Left lung (tissue), 10 donors: ENCODE data around the gene ZC3H4. TPM values are rescaled to one million over a fixed set of nuclear protein-coding genes. Genes with fewer than 3 reads are reported as not detected.
A peak's percentile ranks its signal among the peaks of the same experiment; 100 is the strongest.
"Not testable (repeated sequence)": the region's sequence is repeated elsewhere in the genome, so short reads cannot be mapped to it uniquely, and the experiment has no call there.

Experiments used
- ATAC-seq: fragments of 200-7000 bp; cut with Tn5 transposase; one replicate; pipeline ENCODE4 v1.9.1; 2020; ENCODE audit warnings: moderate library complexity
- DNase-seq, 4 donors: peaks; one replicate each; pipeline ENCODE4 v3.0.0-alpha.2; 2013 to 2020
- H3K27ac ChIP-seq, 2 donors: fragments of 200-600 bp; sonication (generic) in 1 of 2; one replicate each; pipeline versions ENCODE4 v1.5.0 to v1.8.0; 2020 to 2021
- H3K27me3 ChIP-seq, 2 donors: fragments of 200-600 bp; sonication (generic) in 1 of 2; one replicate each; pipeline versions ENCODE4 v1.5.0 to v1.8.0; 2020 to 2021
- H3K36me3 ChIP-seq, 2 donors: fragments of 200-600 bp; sonication (generic) in 1 of 2; one replicate each; pipeline versions ENCODE4 v1.5.0 to v1.8.0; 2020 to 2021
- H3K4me1 ChIP-seq, 2 donors: fragments of 200-600 bp; one replicate each; pipeline ENCODE4 v1.8.0; 2021
- H3K4me3 ChIP-seq, 2 donors: fragments of 200-600 bp; sonication (generic) in 1 of 2; one replicate each; pipeline versions ENCODE4 v1.5.0 to v1.8.0; 2020 to 2021; ENCODE audit warnings: mild to moderate bottlenecking in 1 of 2
- H3K9me3 ChIP-seq, 2 donors: fragments of 200-600 bp; sonication (generic) in 1 of 2; one replicate each; pipeline versions ENCODE4 v1.5.0 to v1.8.0; 2020 to 2021
- CTCF ChIP-seq, 2 donors: fragments of 200-600 bp; sonication (generic) in 1 of 2; IDR thresholded peaks; one replicate each; pipeline versions ENCODE4 v1.5.0 to v1.8.0; 2021; ENCODE audit warnings: antibody characterized with exemption in 2 of 2
- intact Hi-C, 2 donors: fragments of 100-400 bp; cut with DNase I; formaldehyde crosslinking; loops; one replicate each; pipeline versions ENCODE4 v1.11.2 to v1.14.2; 2022
- polyA plus RNA-seq, 6 donors: library from polyadenylated mRNA; unstranded; fragments of 120-200 nt; gene quantifications; one replicate each; pipeline ENCODE4 v1.2.1, GENCODE V29; 2013; ENCODE audit not compliant: insufficient read length in 6 of 6
- total RNA-seq, 2 donors: library from RNA; stranded (reverse); fragmentation: NEBNext Ultra II Directional; extraction: Animal tissue kit (Norgen Biotek cat#: 25700); gene quantifications; one replicate each; pipeline ENCODE4 v1.2.1, GENCODE V29; 2021
- donor health status: DM: no; HTN: yes; CAD: no.
- donor health status: DM: no; HTN: no; CAD: no.

The ZC3H4 gene
- total and polyA plus RNA-seq, 8 donors = 36.6 to 48.2 (median 39.2) TPM

GRCh38 chr19:47084879-47085439, 28.6 kb downstream of the ZC3H4 start:
- Histone ChIP-seq H3K27ac (no peak overlapping the region), H3K4me1 (no peaks in the 10 kb centered on the region), H3K9me3 (no peaks in the 10 kb centered on the region), H3K27me3 (no peaks in the 10 kb centered on the region), H3K4me3 (no peak overlapping the region), H3K36me3 (peaks cover 0 to 100% of the 10 kb centered on the region in 2 donors)
- no peak for TF ChIP-seq CTCF (IDR thresholded peaks at IDR 0.05)
- intact Hi-C loops = loop anchor here in 1 of 2 donors (5.0 kb wide), 1 partner anchor 37 kb away; no protein-coding TSS in a partner anchor
- DNase-seq = peak in 1 of 4 donors; percentile 39
- no peak for ATAC-seq

GRCh38 chr19:47082493-47082892, 31.1 kb downstream of the ZC3H4 start:
- peak in 1 of 4 donors; percentile 8 for DNase-seq
- intact Hi-C loops = loop anchor here in 1 of 2 donors (5.0 kb wide), 1 partner anchor 40 kb away; no protein-coding TSS in a partner anchor
- Histone ChIP-seq H3K36me3 (peaks cover 0 to 100% of the 10 kb centered on the region in 2 donors), H3K9me3 (no peaks in the 10 kb centered on the region), H3K4me3 (no peak overlapping the region), H3K4me1 (peaks cover 4 to 5% of the 10 kb centered on the region in 2 donors), H3K27ac (no peak overlapping the region), H3K27me3 (no peaks in the 10 kb centered on the region)
- ATAC-seq = no peak
- TF ChIP-seq CTCF (IDR thresholded peaks at IDR 0.05) = no peak

- ATAC-seq (no peak), DNase-seq (peak in 1 of 4 donors; percentile 25)
- no peaks in the 10 kb centered on the region for H3K27me3 ChIP-seq
- H3K27ac ChIP-seq = no peak overlapping the region
- H3K9me3 ChIP-seq = no peaks in the 10 kb centered on the region
- no peak overlapping the region for H3K4me3 ChIP-seq
- no peak for TF ChIP-seq CTCF (IDR thresholded peaks at IDR 0.05)
- H3K4me1 ChIP-seq = peaks cover 4 to 10% of the 10 kb centered on the region in 2 donors
- peaks cover 0 to 100% of the 10 kb centered on the region in 2 donors for H3K36me3 ChIP-seq
- intact Hi-C loops = loop anchor here in 1 of 2 donors (5.0 kb wide), 1 partner anchor 41 kb away; no protein-coding TSS in a partner anchor
Measured at GRCh38 chr19:47081095-47081494, 32.5 kb downstream of the ZC3H4 start.

GRCh38 chr19:47078351-47078750, 35.2 kb downstream of the ZC3H4 start:
- H3K36me3 ChIP-seq = peaks cover 0 to 97% of the 10 kb centered on the region in 2 donors
- ATAC-seq, intact Hi-C loops: not testable (repeated sequence)

GRCh38 chr19:47075941-47076340, 37.6 kb downstream of the ZC3H4 start:
- no peak for ATAC-seq
- H3K27ac ChIP-seq = peak overlapping the region in 1 of 2 donors; percentile 34
- no peak for TF ChIP-seq CTCF (IDR thresholded peaks at IDR 0.05)
- peaks cover 0 to 97% of the 10 kb centered on the region in 2 donors for H3K36me3 ChIP-seq
- no peaks in the 10 kb centered on the region for H3K9me3 ChIP-seq
- peak in 3 of 4 donors; percentile 21 to 87 (median 62) for DNase-seq
- intact Hi-C loops = no loop called here
- peaks cover 4 to 30% of the 10 kb centered on the region in 2 donors for H3K4me1 ChIP-seq
- no peaks in the 10 kb centered on the region for H3K27me3 ChIP-seq
- no peak overlapping the region for H3K4me3 ChIP-seq

More at GRCh38 chr19:47078351-47078750, 35.2 kb downstream of the ZC3H4 start:
- peaks cover 4 to 30% of the 10 kb centered on the region in 2 donors for H3K4me1 ChIP-seq
- not testable (repeated sequence) for H3K4me3 ChIP-seq, H3K27me3 ChIP-seq, H3K9me3 ChIP-seq, H3K27ac ChIP-seq
- DNase-seq = peak in 1 of 4 donors; percentile 43
